Ramos (cell line): ENCODE results near the gene JARID2.

Experiments
- in situ Hi-C: fragments of 300-500 bp; cut with MboI; formaldehyde crosslinking; loops from one replicate; pipeline ENCODE4 v1.14.3; 2022; ENCODE audit warnings: low sequenced_read_pairs; ENCODE audit not compliant: unreplicated experiment

Gene JARID2

GRCh38 chr6:15246666-15247499, 1.0 kb downstream of the JARID2 start:
- in situ Hi-C loops: no loop called here

- in situ Hi-C loops: no loop called here
Measured at GRCh38 chr6:15247500-15248450, 1.9 kb downstream of the JARID2 start.

- in situ Hi-C loops: no loop called here
Measured at GRCh38 chr6:15248451-15249370, 2.8 kb downstream of the JARID2 start.

GRCh38 chr6:15249371-15250019, 3.6 kb downstream of the JARID2 start:
- in situ Hi-C loops: no loop called here

- in situ Hi-C loops: no loop called here
Measured at GRCh38 chr6:15250187-15251168, 4.6 kb downstream of the JARID2 start.

GRCh38 chr6:15252195-15252594, 6.3 kb downstream of the JARID2 start:
- in situ Hi-C loops: no loop called here

- in situ Hi-C loops: no loop called here
Measured at GRCh38 chr6:15253203-15254022, 7.5 kb downstream of the JARID2 start.

GRCh38 chr6:15254070-15254975, 8.5 kb downstream of the JARID2 start:
- in situ Hi-C loops: no loop called here

GRCh38 chr6:15255481-15255880, 9.6 kb downstream of the JARID2 start:
- in situ Hi-C loops: no loop called here

GRCh38 chr6:15255909-15256395, 10.1 kb downstream of the JARID2 start:
- in situ Hi-C loops: no loop called here

GRCh38 chr6:15256538-15257271, 10.8 kb downstream of the JARID2 start:
- in situ Hi-C loops: no loop called here

- in situ Hi-C loops: no loop called here
Measured at GRCh38 chr6:15257357-15258132, 11.7 kb downstream of the JARID2 start.

- in situ Hi-C loops: no loop called here
Measured at GRCh38 chr6:15259766-15260098, 13.9 kb downstream of the JARID2 start.

- in situ Hi-C loops: no loop called here
Measured at GRCh38 chr6:15260099-15260821, 14.4 kb downstream of the JARID2 start.
